Limb (tissue), 2 donors: ENCODE measurements around the gene LHPP.
"Not testable (repeated sequence)": the region's sequence is repeated elsewhere in the genome, so short reads cannot be mapped to it uniquely, and the experiment has no call there.

Source experiments
- DNase-seq, 2 donors: peaks; one replicate each; pipeline ENCODE4 v3.0.0-alpha.2; 2016; ENCODE audit errors: extremely low spot score in 2 of 2

LHPP gene

DNA sequence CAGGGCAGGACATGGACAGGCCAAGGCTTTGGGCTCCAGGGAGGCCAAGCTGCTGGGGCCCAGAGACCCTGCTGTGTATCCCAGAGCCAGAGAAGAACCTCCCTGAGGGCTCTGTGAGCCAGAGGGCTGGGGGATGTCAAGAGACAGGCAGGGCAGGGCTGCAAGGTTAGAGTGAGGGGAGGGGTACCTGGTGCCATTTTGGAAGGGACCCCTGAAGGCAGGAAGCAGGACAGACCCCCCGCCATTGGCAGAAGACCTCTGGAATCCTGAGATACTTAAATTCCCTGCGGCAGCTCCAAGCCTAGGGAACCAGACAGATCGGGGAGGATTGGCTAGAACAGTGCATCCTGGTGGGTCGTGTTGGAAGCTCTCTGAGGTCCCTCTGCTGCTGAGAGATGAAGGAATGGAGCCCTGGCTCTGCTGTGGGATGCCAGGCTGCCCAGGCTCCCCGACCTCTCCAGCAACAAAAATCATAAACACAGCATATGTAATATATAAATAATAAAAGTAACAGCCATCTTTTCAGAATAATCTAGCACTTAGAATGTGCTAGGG, 75.0 kb downstream of the LHPP start:
- DNase-seq = no peak

DNA sequence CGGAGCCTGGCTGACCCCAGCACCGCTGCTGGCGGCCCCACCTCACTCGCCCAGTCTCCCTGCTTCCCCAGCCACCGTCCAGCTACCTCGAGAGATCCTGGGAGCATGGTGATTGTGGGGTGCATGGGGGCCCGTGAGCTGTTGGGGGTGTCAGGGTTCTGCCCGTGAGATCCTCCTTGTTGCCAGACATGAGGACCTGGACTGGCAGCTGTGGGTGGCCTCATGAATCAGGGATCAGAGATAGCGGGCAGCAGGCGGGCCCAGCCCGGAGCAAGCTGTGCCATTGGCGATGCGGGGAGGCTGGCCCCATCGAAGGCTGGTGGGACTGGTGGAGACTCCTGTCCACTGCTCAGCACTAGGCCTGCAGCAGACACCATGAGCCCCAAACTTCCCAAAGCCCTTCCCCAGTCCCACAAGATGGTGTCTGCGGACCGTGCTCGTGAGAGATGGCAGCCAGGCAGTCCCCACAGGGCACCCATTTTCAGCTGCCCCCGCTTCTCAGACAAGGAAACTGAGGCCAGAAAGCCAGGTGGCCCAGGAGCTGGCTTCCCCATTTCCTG, 75.6 kb downstream of the LHPP start:
- DNase-seq = no peak

- DNase-seq = no peak
Observed at GRCh38 chr10:124537891-124538290, 76.3 kb downstream of the LHPP start.

DNA sequence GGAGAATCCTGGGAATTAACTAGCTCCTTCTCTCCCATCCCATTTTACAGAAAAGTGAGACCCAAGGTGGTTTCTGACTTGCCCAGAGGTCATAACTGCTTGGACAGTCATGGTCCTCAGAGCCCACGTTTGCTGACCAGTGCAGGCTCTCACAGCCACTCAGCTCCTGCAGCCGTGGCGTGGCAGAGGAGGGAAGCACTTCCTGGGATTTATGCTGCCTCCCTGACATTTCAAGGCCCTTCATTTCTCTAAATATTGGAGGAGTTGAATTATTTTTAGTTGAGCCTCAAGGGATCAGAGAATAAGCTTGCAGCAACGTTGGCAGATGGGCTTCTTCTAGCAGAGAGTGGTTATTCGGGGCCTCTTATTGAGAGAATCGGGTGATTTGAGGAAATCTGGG, 77.1 kb downstream of the LHPP start:
- DNase-seq = no peak

- DNase-seq = peak; percentile 58 to 85
Observed at GRCh38 chr10:124539935-124540641, 78.5 kb downstream of the LHPP start.

DNA sequence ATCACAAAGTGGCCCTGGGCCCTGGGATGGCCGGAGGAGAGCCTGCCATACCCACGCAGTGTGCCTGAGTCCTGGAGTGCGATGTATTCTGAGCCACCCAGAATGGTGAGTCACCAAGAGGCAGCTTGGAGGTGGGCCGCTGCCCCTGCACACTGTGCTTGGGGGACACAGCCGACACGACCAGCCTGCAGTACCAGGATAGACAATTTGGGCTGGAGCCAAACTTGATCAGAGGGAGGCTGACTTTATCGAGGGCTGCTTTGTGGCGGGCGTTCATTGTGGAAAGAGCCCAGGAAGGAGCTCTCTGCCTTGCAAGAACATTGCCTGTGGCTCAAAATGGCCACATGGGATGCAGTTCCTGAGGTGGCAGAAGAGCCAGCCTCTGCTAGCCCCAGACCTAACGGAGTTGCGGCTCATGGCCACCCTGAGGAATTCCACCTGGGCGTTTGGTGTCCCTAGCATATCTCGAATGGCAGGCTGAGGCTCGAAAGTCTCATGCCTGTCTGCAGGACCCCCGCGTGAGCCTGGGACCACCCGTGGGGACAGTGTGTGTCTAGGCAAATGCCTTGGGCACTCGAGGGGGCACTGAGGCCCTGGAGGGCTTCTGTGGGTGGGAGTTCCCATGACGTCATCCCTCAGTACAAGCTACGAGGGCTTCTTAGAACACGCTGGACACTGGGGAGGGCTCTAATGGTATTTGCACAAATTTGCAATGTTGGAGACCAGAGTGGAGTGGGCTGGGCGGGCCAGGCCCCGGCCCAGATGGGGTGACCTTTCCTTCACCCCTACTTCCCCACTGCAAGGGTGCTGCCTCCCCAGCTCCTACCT, 79.7 kb downstream of the LHPP start:
- DNase-seq = no peak

DNA sequence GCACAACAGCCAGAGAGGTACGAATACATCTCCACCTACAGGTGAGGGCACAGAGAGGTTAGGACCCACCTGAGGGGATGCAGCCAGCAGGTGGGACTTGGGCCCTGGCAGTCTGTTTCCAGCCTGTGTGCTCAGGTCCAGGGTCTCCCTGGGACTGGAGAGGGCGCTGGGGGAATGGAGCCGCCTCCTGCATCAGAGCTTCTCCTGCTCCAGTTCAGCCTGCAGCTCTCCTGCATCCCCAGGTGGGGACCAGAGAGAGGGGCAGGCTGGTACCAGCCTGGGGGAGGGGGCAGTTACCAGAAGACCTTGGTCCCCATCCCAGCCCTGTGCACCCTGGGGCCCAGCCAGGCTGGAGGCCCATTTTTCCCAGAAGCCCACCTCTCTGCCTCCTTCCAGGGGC, 80.7 kb downstream of the LHPP start:
- DNase-seq = no peak

GRCh38 chr10:124543146-124543545, 81.5 kb downstream of the LHPP start:
- no peak for DNase-seq

GRCh38 chr10:124543971-124544370, 82.3 kb downstream of the LHPP start:
- DNase-seq = no peak

DNA sequence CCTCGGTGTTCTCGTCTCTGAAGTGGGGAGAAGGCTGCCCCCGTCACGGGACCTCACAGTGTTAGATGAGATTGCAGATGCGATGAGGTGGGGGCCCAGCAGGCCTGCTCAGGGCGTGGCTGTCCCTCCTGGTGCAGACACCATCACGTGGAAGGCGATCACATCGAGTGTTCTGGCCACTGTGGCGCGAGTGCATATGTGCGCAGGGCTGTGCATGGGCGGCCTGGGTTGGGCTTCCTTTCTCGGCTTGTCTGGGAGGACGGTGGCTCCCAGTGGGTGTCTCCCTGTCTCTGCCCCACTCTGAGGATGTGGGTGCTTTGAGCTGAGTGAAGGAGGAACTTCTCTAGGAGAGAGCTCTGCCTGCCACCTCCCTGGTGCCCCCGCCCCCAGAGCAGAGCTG, 83.1 kb downstream of the LHPP start:
- DNase-seq = no peak

DNA sequence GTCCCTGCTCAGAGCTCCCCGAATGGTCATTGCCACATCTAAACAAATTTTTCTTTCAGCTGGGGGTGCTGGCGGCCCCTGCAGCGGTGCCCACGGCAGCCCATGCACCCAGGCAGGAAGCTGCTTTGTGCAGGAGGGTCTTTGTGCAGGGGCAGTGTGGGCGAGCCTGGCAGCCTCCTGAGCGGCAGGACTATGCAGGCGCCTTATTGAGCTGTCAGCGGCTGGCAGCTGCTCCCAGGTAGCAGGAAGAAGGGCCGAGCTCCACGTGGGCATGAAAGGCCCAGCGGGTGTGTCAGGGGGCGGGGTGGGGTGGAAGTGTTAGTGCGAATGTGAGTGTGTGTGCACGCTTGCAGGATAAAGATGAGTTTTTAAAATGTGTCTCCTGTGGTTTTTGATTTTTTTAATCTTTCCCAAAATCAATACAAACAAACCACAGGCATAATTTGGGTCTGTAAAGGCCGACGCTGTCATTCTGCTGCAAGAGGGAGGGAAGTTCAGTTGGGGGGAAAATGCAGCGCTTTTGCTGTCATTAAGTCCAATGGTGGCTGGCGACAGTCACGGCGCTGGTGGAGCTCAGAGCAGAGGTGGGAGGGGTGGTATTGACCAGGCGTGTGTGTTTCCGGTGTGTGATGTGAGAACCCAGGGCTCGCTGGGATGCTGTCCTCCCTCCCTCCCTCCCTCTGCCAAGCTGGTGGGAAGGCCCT, 83.9 kb downstream of the LHPP start:
- no peak for DNase-seq

GRCh38 chr10:124546055-124546369, 84.4 kb downstream of the LHPP start:
- no peak for DNase-seq

GRCh38 chr10:124546957-124547646, 85.5 kb downstream of the LHPP start:
- no peak for DNase-seq

- no peak for DNase-seq
Observed at GRCh38 chr10:124547647-124548168, 86.1 kb downstream of the LHPP start.

DNA sequence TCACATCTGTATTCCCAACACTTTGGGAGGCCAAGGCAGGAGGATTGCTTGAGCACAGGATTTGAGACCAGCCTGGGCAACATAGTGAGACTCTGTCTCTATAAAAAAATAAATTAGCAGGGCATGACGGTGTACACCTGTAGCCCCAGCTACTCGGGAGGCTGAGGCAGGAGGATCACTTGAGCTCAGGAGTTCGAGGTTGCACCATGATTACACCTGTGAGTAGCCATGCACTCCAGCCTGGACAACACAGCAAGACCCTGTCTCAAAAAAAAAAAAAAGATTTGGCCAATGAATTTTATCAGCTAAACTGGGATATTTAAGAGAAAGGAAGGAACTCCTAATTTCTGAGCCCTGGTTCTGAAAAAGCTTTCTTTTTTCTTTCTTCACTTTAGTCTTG, 87.5 kb downstream of the LHPP start:
- not testable (repeated sequence) for DNase-seq

DNA sequence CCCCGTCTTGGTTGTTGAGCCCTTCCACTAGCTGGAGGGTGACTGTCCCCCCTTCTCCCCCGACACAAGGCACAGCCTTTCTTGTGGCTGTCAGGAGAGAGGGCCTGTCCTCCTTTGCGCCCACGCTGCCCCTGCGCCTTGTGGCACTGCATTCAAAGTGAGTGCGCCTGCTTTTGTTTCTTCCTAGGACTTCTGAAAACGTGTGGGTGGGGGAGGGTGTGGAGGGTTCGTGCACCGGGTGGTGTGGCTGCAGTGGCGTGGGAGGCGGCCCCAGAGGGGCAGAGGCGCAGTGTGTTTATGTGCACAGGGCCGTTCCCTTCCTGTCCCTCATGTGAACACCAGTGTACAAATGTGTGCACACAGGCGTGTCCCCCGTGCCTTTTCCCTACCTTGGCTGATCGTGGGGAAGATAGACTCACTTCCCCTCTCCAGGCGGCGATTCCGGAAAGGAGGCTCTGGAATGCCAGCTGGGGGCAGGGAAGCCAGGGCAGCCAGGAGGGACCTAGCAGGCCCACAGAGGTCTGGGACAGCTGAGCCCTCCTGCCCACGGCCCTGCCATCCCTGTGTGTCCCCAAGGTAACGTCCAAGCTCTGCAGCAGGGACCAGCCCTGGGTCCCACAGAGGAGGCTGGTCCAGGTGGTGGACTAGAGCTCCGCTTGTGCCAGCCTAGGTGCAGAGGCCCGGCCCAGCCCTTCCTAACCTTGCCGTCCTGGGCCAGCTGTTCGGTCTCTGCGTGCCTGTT, 88.8 kb downstream of the LHPP start:
- no peak for DNase-seq

- no peak for DNase-seq
Observed at GRCh38 chr10:124551097-124551496, 89.5 kb downstream of the LHPP start.

DNA sequence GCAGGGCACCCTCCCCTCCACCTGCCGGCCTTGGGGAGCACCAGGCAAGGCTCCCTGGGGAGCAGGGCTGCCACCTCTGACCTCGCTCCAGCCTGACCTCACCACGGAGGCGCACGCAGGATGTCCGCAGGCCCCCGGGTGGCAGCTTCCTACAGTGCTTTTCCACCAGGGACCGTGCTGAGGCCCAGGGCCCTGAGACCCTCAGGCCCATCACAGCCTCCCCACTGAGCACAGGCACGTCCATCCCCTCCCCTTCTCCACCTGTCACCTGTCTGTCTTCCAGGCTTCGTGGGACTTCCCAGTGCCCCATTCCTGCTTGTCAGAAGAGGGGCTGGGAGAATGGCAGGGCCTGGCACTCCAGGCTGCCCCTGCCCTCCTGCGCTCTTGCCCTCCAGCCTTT, 90.1 kb downstream of the LHPP start:
- no peak for DNase-seq

- no peak for DNase-seq
Observed at GRCh38 chr10:124552691-124553276, 91.2 kb downstream of the LHPP start.
